HG02610 (cell line): ENCODE data around the gene TMC5.
"Not testable (repeated sequence)": the region's sequence is repeated elsewhere in the genome, so short reads cannot be mapped to it uniquely, and the experiment has no call there.

Experiments
- ATAC-seq: cut with Tn5 transposase; IDR thresholded peaks from one replicate; pipeline ENCODE4 v1.9.1; 2021; ENCODE audit warnings: mild to moderate bottlenecking, moderate library complexity; ENCODE audit not compliant: unreplicated experiment

Gene TMC5

DNA sequence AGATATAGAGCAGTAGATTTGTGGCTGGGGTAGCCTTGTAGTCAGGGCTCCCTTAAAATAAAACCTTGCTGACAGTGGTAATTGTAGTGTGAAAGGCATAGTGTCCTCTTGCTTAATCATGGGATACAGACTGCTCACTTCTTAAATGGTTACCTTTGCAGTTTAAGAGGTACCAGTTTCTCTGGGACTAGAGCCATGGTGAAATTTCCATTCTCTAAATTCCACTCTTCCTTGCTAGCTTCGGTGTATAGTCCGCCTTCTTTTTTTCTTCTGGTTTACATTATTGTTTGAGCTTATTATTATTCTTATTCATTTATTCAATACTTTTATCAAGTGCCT is 107.7 kb downstream of the TMC5 start:
- ATAC-seq = no peak

DNA sequence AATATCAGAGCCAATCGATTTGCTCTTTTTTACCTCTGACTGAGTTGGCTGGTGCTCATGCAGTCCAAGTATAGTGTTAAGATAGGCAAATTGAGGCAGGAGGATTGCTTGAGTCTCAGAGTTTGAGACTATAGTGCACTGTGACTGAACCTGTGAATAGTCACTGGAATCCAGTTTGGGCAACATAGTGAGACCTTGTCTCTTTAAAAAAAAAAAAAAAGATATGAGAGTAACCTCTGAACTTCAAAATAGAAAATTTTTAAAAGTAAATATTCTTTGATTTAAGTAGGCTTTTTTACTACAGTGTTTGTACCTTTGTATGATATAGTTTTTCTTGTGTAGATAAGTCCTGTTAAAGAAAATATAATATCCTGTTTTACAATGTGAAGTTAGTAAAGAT is 109.5 kb downstream of the TMC5 start:
- no peak for ATAC-seq

DNA sequence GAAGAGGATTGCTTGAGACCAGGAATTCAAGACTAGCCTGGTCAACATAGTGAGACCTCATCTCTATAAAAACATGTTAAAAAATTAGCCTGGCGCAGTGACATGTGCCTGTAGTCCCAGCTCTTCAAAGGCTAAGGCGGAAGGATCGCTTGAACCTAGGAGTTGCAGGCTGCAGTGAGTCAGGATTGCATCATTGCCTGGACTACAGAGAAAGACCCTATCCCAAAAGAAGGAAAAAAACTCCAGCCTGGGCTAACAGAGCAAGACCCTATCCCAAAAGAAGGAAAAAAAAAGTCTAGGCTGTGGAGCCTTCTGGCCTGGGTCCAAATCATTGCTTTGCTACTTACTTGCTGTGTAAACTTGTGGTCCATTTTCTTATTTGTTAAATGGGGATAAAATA is 111.0 kb downstream of the TMC5 start:
- no peak for ATAC-seq

DNA sequence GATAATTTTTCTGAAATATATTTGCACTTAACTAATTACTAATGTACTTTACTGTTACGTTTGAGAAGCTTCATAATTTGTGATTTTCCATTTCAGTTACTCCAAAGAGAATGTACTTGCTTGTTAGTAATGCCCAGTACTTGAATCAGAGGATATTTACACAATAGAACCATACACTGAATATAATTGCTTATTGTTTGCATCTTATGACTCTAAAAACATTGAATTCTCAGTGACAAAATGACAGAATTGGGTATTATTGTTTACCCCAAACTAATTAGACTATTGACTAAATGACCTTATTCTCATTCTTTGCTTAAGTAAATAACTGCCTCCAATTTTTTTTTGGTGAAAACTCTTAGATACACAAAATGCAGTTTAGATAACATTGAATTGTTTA is 114.9 kb downstream of the TMC5 start:
- ATAC-seq = no peak

DNA sequence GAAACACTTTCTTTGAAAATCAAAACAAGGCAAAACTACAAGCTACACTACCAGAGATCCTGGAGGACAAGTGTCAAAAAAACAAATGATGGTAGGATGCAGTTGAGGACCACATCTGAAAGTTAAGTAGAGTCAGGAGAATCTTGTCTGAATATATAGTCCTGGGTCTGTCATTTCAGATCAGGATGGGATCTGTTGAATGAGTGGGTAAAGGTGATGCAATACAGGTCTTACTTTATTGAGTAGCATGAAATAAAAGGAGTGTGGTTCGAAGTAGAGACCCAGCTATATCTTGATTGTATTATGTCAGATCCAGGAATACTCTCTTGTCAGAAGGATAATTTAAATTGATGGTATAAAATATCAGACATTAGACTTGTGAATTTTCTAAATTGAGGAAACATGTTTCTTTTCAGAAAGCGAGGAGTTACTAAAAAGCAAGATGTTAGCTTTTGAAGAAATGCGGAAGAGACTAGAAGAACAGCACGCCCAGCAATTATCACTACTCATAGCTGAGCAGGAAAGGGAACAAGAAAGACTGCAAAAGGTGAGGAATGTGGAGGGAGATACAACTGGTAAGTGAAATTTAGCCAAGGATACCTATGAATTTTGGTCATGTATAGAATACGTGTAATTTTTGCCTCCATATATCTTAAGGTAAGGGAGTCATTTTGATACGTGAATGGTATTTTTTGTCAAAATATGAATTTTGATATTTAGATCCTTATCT is 122.7 kb downstream of the TMC5 start:
- no peak for ATAC-seq

DNA sequence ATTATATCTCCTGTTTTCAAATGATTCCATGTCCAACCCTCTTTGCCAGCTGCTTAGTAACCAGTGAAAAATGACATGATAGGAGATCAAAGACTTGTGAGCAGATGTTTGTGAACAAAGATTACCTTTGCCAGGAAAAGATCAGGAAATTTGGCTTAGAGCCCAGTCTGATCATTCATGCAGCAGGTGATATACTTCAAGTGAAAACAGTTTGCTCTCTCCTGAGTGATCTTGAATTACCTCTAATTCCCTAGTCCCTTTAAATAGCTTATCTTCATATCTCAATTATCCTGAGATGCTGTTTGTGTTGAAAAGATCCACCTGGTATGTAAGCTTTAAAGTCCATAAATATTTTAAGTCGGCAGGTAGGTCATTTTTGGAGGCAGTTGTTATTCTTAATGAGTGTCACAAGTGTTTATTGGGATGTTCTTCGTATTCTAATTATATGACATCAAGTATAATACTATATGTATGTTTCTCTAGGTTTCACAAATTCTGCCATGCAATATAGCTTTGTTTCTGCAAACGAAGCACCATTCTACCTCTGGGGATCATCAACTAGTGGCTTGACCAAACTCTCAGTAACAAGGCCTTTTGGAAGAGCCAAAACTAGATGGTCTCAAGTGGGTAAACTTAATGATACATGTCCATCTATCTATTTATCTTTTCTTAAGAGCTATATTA is 124.6 kb downstream of the TMC5 start:
- no peak for ATAC-seq

DNA sequence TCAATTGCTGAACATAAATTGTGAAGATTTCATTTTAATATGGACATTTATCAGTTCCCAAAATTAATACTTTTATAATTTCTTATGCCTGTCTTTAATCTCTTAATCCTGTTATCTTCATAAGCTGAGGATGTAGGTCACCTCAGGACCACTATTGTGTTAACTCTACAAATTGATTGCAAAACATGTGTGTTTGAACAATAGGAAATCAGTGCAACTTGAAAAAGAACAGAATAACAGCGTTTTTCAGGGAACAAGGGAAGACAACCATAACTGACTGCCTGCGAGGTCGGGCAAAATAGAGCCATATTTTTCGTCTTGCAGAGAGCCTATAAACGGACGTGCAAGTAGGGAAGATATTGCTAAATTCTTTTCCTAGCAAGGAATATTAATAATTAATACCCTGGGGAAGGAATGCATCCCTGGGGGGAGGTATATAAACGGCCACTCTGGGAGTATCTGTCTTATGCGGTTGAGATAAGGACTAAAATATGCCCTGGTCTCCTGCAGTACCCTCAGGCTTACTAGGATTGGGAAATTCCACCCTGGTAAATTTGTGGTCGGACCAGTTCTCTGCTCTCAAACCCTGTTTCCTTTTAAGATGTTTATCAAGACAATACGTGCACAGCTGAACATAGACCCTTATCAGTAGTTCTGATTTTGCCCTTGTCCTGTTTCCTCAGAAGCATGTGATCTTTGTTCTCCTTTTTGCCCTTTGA is 125.8 kb downstream of the TMC5 start:
- not testable (repeated sequence) for ATAC-seq

DNA sequence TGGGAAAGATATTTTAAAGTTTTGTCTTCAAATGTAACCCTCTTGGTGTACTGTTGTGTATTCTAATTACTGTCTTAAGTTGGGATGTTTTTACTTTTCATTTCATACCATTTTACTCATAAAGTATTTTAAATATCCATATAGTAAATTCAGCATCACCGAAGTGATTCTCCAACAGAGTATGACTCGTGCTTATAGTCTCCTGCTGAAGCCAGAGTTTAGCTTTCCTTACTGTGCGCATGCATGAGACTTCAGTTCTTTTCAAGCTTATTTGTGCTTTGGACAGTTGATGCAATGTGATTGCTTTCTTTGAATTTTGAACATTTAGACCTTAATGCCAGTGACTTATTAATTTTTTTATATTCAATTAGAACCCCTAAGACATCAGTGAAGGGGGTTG is 130.5 kb downstream of the TMC5 start:
- no peak for ATAC-seq
